GM12801 (cell line): ENCODE measurements around the gene TEX9.

ENCODE experiments used
- CTCF ChIP-seq: IDR thresholded peaks from one replicate; pipeline ENCODE4 v1.5.1; 2011; ENCODE audit warnings: control low read depth; ENCODE audit not compliant: insufficient read length; ENCODE audit errors: extremely low read depth

Gene TEX9

GRCh38 chr15:56440214-56440770 is 75.1 kb downstream of the TEX9 start:
- TF ChIP-seq CTCF: no peak

GRCh38 chr15:56442354-56442753 is 77.1 kb downstream of the TEX9 start:
- TF ChIP-seq CTCF: no peak

- no peak for TF ChIP-seq CTCF
These were observed 80.5 kb downstream of the TEX9 start for GRCh38 chr15:56445746-56446145.

GRCh38 chr15:56454836-56455235 is 89.6 kb downstream of the TEX9 start:
- no peak for TF ChIP-seq CTCF

- no peak for TF ChIP-seq CTCF
These were observed 91.0 kb downstream of the TEX9 start for GRCh38 chr15:56456229-56456628.

- TF ChIP-seq CTCF: no peak
These were observed 93.9 kb downstream of the TEX9 start for GRCh38 chr15:56459096-56459495.

- TF ChIP-seq CTCF: no peak
These were observed 94.8 kb downstream of the TEX9 start for GRCh38 chr15:56460071-56460470.
